ENCODE results near the gene RECQL5. TPM values are rescaled to one million over a fixed set of nuclear protein-coding genes. Genes with fewer than 3 reads are reported as not detected.

The RECQL5 gene
- total RNA-seq, 1 donor from 2014 or later = 49.8 TPM

- Mint-ChIP-seq H3K27ac (ENCODE audit: unreplicated experiment) (no peak overlapping the region), H3K4me1 (ENCODE audit: low read depth, unreplicated experiment) (peaks cover 5% of the 10 kb centered on the region), H3K27me3 (ENCODE audit: unreplicated experiment) (no peaks in the 10 kb centered on the region), H3K4me3 (ENCODE audit: unreplicated experiment) (no peak overlapping the region), H3K9me3 (ENCODE audit: unreplicated experiment) (peaks cover 1% of the 10 kb centered on the region), H3K36me3 (ENCODE audit: unreplicated experiment) (no peaks in the 10 kb centered on the region)
- TF ChIP-seq CTCF (IDR thresholded peaks at IDR 0.05; ENCODE audit: partially characterized antibody, unreplicated experiment) = no peak
- no peak for DNase-seq
These were observed 61.2 kb downstream of the RECQL5 start for GRCh38 chr17:75605790-75606189.

- H3K4me3 Mint-ChIP-seq (ENCODE audit: unreplicated experiment) = no peak overlapping the region
- TF ChIP-seq CTCF (IDR thresholded peaks at IDR 0.05; ENCODE audit: partially characterized antibody, unreplicated experiment) = no peak
- H3K9me3 Mint-ChIP-seq (ENCODE audit: unreplicated experiment) = peaks cover 1% of the 10 kb centered on the region
- no peak overlapping the region for H3K27ac Mint-ChIP-seq (ENCODE audit: unreplicated experiment)
- no peaks in the 10 kb centered on the region for H3K27me3 Mint-ChIP-seq (ENCODE audit: unreplicated experiment)
- no peaks in the 10 kb centered on the region for H3K36me3 Mint-ChIP-seq (ENCODE audit: unreplicated experiment)
- peaks cover 5% of the 10 kb centered on the region for H3K4me1 Mint-ChIP-seq (ENCODE audit: low read depth, unreplicated experiment)
- no peak for DNase-seq
These were observed 62.8 kb downstream of the RECQL5 start for GRCh38 chr17:75604034-75604695.

GRCh38 chr17:75603123-75603522 lies 63.8 kb downstream of the RECQL5 start:
- H3K4me1 Mint-ChIP-seq (ENCODE audit: low read depth, unreplicated experiment) = peaks cover 5% of the 10 kb centered on the region
- H3K36me3 Mint-ChIP-seq (ENCODE audit: unreplicated experiment) = no peaks in the 10 kb centered on the region
- H3K27me3 Mint-ChIP-seq (ENCODE audit: unreplicated experiment) = no peaks in the 10 kb centered on the region
- H3K4me3 Mint-ChIP-seq (ENCODE audit: unreplicated experiment) = no peak overlapping the region
- no peak for TF ChIP-seq CTCF (IDR thresholded peaks at IDR 0.05; ENCODE audit: partially characterized antibody, unreplicated experiment)
- H3K27ac Mint-ChIP-seq (ENCODE audit: unreplicated experiment) = no peak overlapping the region
- no peak for DNase-seq
- H3K9me3 Mint-ChIP-seq (ENCODE audit: unreplicated experiment) = peaks cover 1% of the 10 kb centered on the region

GRCh38 chr17:75602644-75603043 lies 64.3 kb downstream of the RECQL5 start:
- Mint-ChIP-seq H3K9me3 (ENCODE audit: unreplicated experiment) (peaks cover 1% of the 10 kb centered on the region), H3K27ac (ENCODE audit: unreplicated experiment) (no peak overlapping the region), H3K36me3 (ENCODE audit: unreplicated experiment) (no peaks in the 10 kb centered on the region), H3K27me3 (ENCODE audit: unreplicated experiment) (no peaks in the 10 kb centered on the region), H3K4me1 (ENCODE audit: low read depth, unreplicated experiment) (peaks cover 5% of the 10 kb centered on the region), H3K4me3 (ENCODE audit: unreplicated experiment) (no peak overlapping the region)
- no peak for TF ChIP-seq CTCF (IDR thresholded peaks at IDR 0.05; ENCODE audit: partially characterized antibody, unreplicated experiment)
- no peak for DNase-seq

GRCh38 chr17:75601057-75601987 lies 65.6 kb downstream of the RECQL5 start:
- peak; percentile 74 for DNase-seq
- no peaks in the 10 kb centered on the region for H3K27me3 Mint-ChIP-seq (ENCODE audit: unreplicated experiment)
- H3K4me3 Mint-ChIP-seq (ENCODE audit: unreplicated experiment) = no peak overlapping the region
- peak; percentile 78 for TF ChIP-seq CTCF (IDR thresholded peaks at IDR 0.05; ENCODE audit: partially characterized antibody, unreplicated experiment)
- H3K36me3 Mint-ChIP-seq (ENCODE audit: unreplicated experiment) = no peaks in the 10 kb centered on the region
- no peaks in the 10 kb centered on the region for H3K4me1 Mint-ChIP-seq (ENCODE audit: low read depth, unreplicated experiment)
- H3K9me3 Mint-ChIP-seq (ENCODE audit: unreplicated experiment) = peaks cover 4% of the 10 kb centered on the region
- no peak overlapping the region for H3K27ac Mint-ChIP-seq (ENCODE audit: unreplicated experiment)
